GM18873 (cell line): ENCODE results near the gene STARD13.
"Not testable (repeated sequence)": the region's sequence is repeated elsewhere in the genome, so short reads cannot be mapped to it uniquely, and the experiment has no call there.

ENCODE experiments used
- ATAC-seq: cut with Tn5 transposase; IDR thresholded peaks from one replicate; pipeline ENCODE4 v1.9.1; 2021; ENCODE audit warnings: mild to moderate bottlenecking, moderate library complexity, moderate number of reproducible peaks; ENCODE audit not compliant: unreplicated experiment, low FRiP score

The STARD13 gene

DNA sequence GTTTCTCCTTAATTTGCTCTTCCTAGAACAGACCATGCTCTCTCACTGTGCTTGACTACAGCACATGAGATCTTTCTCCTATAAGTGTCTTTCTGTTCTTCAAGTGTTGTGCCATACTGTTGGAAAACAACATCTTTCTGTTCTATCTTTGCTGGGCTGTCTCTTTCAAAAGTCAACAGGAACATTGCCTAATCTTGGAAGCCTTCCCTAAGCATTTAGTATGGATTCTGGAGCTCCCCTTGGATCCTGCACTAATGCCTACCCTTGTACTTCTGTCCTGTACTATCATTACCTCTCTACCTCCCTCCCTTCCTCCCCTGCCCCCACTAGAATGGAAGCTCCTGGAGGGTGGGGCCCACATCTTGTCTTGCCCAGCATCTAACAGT lies 26.8 kb downstream of the STARD13 start:
- no peak for ATAC-seq

DNA sequence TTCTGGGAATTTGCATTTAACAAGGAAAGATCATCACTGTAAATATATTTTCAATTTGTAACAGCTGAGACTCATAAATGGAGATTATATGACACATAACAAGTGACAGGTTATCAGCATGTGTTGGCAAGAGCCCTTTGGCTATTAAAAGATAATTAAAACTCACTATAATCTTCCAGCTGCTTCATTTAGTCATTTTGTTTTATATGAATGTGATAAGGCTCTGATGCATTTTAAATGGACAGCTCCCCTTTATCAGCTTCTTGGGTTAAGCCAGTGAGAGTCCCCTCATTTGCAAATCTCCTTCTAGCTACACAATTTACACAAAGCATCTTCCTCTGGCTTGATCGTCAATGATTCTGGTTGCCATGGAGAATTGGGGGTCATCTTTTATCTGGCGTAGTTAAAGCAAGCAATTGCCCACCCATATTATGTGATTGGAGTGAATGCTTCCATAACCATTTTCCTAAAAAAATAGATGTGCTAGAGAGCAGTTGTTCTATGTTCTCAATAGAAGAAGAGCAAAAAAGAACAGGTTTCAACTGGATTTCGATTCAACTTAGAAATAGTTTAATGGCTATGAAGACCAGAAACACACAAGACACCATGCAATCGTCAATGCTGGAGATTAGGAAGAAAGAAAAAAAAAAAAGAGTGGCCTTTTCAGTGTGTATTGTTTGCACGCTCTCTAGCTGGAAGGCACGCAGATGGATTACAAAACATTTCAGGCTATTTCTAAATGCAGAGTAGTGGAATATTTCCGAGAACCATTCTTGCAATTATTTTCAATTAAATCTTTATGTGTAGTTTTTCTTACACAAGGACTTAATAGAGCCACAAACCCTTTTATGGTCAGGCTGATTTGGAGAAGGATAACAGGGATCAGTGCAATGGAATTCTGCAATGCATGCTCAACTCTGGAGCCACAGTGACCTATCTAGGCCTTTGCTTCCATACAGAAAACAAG lies 27.4 kb downstream of the STARD13 start:
- ATAC-seq = no peak

DNA sequence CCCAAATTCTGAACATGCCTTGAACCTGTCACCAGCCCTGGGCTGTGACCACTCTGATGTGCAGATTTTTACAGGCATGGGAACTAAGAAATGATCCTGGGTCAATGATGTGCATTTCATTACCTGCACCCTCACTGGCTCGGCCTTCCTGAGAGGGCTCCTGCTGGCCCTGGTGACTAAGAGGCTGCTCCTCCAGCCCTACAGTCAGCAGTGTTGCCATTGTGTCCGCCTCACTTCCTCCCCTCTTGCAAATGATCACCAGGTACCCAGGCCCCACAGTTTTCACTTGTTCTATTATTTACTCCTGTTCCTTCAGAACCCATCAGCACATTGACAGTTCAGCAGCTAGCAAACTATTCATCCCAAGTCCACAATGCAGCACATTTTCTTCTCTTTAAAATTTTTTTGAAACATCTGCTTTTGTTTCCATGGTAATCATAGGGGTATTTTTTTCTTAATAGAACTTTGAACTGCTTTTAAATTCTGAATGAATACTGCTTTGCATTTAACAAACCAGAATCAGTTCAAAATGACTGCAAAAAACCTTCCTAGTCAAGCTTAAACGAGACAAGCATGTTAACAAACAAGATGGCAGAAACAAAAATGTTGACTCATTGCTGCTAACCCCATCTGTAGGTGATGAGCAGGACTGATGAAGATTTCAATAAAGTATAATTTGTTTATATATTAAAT lies 29.3 kb downstream of the STARD13 start:
- no peak for ATAC-seq

DNA sequence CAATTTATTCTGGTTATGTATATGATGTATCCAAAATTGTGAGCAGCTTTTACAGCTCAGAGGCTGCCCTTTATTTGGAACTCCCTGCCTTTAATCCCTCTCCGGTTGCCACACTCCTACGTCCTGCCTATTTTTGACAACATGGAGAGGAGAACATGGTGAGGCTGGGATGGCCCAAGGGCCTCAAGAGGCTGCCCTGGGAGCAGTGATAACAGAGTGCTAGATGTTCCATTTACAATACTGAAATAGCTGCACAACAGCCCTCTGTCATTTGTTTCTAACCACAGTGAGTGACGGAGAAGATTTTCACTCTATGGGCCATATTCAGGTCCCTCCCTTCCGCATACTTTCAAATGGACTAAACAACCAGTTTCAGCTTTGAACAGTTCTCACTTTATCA lies 33.4 kb downstream of the STARD13 start:
- no peak for ATAC-seq

DNA sequence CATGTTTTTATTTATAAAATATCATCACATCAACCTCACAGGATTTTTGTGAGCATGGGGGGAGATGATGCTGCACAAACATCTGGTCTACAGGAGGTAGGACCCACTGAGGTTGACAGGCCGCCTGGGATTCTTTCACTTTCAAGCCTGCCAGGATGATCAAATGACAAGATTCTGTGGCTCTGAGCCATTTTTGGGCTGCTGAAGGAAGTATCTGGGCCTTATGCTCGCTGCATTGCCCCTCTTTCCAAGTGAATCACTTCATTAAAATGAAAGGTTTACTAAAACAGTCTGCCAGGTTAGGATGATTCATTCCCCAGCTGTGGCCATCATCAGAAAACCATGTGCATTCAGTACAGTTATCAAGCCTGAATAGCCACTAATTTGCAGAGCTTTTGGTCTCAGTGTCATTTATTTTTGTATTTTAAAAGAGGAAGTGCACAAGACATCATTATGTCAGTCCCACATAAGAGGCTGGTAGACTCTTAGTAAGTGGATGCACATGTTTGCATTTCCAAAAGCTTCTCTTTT lies 34.4 kb downstream of the STARD13 start:
- ATAC-seq = no peak

DNA sequence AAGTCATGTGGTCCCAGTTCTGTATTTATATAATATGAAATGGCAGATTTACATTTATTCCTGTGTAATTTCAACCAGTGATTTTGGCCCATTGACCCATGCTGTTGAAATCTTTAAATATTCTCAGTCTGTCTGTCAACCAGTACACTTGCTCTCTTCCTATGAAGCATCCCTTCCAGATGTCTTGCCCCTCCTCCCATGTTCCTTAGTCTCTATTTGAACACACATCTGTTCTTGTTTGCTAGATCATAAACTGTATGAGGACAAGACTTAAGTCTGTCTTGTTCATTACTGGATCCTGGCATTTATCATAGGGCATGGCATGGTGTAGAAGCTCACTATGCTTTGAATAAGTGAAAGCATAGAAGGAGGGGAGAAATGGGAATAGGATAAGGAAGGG lies 34.9 kb downstream of the STARD13 start:
- ATAC-seq = no peak

DNA sequence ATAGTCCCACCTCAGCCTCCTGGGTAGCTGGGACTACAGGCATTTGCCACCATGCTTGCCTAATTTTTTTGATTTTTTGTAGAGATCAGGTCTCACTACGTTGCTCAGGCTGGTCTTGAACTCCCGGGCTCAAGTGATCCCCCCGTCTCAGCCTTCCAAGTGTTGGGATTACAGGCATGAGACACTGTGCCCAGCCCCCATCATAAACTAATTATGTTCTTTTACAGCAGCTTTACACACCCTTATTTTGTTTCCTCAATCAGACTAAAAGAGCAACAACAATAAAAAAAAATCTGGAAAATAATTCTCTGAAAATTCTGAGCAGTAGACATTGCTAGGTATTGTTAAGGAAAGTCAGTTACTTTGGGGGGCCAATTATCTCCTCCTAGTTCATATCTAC lies 35.7 kb downstream of the STARD13 start:
- no peak for ATAC-seq

DNA sequence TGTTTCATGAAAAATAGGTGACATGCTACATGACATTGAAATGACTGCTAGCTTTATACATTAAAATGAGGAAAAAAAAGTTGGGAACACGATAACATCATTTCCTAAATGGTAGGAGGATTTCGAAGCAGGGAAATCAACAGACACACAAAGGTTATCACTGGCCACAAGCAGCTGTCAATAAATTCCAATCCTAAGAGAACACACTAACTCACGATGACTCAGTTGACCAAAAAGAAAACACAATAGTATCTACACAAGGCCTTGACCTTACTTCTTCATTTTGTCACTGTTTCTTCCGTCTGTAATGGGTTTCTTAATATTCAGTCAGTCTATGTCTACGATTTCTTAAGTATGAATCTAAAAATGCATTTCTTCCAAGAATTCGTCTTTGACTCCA lies 36.5 kb downstream of the STARD13 start:
- no peak for ATAC-seq

DNA sequence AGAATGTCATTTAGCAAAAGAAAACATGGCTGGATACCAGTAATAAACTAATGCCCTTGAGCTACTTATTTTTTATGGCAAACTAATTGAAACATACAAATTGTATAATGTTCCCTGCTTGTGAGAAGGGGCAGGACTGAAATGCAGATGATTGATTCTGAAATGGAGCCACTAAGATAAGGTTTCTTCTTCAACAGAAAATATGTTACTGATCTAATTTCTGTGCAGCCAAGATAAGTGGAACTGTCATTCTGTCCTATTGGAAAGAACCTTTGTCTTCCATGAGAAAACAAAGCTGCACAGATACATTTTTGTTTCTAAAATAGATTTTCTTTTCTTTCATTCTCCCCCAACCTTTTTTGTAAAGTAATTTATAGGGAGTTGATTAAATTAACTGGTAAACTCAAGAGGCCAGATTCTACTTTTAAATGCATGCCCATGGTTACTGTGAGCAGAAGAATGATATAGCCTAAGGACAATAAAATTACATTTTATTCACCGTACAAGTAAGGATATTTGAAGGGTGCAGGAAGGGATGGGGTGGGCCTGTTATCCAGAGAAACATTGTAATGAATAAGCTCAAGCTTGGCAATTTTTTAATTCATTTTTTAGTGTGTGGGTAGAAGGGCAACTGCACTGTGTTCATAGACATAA lies 39.9 kb downstream of the STARD13 start:
- ATAC-seq = no peak

DNA sequence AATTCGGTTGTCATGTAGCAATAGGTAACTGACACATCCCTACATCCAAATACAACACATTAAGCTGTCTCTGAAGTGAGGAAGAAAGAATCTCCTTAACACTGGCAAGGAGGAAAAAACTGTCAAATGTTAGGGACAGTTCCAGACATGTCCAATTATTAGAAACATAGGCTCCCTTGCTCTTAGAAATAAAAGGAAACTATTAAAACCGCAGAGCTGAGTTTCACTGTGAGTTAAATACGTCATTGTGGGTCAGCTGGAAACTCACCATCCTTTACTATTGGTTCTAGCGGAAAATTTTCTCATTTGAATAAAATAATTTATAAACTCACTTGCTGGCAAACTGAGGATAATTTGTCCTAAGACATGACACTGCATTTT lies 40.7 kb downstream of the STARD13 start:
- ATAC-seq = no peak

DNA sequence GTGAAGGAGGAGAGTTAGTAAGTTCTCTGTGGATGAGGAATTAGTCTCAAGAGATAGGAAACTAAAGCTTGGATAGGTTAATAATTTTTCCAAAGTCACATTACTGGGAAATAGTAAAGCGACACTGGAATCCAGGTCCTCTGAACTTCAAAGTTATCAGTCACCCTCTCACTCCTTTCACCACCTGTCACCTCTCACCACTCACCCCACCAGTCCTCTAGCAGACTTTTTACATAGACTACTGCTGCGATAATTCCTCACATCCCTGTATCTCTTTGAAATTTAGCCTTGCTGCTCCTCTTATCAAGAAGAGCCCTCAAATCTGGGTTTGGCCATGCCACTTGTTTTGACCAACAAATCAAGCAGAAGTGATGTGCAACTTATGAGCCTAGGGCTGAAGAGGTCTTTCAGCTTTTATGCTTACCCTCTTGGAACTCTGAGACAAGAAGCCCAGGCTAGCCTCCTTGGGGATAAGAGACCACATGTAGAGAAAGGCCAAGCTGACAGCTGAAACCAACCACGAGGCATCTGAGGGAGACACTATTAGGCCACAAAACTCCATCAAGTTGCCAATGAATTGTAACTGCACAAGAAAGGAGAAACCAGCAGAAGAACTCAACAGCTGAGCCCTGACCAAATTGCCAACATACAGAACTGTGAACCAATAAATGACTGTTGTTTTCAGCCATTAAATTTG lies 41.2 kb downstream of the STARD13 start:
- no peak for ATAC-seq

DNA sequence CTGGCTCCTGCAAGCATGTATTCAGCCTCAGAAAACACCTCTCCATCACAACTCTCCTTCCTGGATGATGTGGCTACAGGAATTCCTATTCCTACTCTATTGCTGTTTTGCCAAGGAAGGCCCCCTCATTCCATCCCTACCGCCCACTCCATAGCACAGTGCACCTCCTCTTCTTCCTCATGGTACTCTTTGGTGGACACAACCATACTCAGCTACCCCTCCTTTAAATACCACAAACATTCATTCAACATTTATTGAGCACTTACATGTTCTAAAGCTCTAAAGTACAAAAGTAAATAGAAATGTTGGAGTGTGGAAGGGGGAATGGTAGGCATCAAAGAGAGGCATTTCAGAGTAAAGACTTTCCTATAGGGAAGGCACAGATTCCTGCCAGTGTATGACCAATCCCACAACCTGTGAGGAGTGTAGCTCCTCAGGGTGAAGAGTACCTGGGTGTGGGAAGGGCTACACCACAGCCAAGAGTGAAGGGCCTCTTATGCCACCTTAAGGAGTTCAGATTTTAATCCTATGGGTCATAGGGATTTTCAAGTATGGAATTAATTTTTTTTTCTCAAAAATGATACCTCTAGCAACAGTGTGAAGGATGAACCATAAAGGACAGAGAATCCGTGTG lies 42.5 kb downstream of the STARD13 start:
- ATAC-seq = no peak

DNA sequence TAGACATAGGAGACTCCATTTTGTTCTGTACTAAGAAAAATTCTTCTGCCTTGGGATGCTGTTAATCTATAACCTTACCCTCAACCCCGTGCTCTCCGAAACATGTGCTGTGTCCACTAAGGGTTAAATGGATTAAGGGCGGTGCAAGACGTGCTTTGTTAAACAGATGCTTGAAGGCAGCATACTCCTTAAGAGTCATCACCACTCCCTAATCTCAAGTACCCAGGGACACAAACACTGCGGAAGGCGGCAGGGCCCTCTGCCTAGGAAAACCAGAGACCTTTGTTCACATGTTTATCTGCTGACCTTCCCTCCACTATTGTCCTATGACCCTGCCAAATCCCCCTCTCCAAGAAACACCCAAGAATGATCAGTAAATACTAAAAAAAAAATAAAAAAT lies 43.2 kb downstream of the STARD13 start:
- not testable (repeated sequence) for ATAC-seq

DNA sequence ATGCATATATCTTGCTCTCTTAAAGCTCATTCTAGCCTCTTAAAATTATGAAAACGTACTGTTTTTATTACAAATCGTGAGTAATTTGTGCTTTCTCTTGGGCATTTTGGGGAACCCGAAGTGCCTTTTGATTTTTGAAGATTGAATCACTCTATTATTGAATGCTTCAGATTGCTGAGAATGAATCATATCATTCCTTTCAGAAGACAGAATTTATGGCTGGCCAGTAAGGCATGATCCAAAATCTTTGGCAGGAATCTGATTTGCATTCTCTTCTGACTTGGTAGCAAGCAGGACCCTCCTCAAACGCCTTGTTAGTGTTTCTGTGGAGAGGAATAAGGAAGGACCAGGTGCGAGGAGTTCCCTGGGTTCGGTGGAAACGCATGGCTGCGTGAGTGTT lies 49.5 kb downstream of the STARD13 start:
- ATAC-seq = no peak

DNA sequence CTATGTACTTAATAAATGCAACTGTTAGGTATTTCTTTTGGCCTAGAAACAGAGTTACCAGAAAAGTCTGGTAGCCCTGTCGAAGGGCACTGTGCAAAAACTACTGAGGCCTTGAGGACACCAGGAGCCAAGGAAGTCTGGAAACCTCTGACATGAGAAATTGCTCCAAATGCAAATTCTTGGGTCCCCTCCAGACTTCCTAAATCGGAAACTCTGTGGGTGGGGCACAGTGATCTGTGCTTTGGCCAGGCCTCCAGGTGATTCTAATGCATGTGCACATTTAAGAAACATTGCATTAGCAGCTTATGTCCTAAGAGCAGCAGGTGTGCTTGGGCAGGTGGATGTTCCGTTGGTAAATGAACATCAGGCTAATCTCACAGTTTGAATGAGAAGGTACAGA lies 50.0 kb downstream of the STARD13 start:
- ATAC-seq = no peak

DNA sequence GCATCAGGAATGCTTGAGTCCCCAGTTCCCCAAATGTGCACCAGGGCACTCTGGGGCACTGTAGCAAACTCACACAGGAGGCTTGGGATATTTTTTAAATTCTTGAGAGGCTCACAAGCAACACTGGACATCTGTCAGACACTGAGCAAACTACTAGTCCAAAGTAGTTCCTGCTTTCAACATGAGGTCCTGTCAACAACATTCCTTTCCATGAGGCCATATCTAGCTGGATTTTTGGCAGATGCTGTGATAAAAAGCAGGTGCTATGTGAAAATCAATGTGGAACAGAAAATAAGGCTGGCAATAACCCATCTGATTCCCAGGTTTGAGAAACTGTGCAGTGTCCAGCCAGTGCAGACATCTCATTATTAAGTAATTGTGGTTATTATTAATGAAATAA lies 50.5 kb downstream of the STARD13 start:
- no peak for ATAC-seq

DNA sequence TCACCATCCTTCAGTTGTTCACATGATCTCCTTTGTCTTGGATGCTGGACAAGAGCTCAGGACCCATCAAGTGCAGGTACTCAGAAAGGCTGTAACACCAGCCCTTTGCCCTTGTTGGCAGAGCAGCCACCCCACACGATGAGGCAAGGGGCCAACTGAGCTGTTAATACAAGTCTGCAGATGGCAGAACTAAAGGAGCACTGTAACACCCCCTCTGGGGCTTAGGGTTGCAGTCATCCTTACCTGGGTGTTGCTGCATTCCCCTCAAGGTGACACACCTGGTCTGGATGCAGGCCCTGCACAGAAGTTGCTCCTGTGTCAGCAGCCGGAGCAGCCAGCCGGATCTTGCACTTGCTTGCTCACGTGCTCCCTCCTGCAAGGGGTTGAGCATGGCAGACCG lies 52.0 kb downstream of the STARD13 start:
- ATAC-seq = no peak

DNA sequence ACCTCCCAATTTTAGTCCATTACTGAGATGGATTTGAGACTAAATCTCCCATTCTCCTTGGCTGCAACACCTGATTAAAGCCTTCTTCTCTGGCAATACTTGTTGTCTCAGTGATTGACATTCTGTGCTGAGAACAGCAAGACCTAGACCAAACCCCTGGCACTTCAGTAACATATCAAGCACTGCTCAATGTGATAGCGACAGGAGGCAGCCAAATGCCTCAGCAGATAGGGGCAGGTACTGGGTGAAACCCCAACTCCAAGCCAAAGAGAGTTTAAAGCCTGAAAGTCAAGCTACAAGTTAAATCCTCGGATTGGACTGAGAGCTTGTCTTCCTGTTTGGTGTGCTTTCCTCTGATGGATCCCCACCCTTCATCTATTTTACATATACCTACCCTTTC lies 52.7 kb downstream of the STARD13 start:
- no peak for ATAC-seq

DNA sequence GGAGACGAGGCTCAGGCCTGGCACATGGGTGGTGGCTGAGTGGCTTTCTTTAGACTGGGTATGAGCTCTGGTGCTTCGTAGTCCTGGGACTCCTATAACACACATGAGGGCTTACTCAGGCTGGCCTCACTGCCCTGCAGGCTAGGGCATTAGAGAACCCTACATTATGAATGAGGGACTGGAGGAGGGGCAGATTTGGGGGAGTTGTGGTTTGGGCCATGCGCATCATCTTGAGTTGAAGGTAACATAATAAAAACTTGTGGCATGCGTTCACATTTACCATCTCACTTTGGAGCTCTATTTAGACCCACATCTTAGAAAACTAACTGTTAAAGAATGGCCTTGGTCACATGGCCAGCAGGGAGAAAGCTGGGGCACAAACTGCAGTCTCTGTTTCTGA lies 54.2 kb downstream of the STARD13 start:
- ATAC-seq = no peak
